ENCODE measurements around the gene CARD9. TPM values are rescaled to one million over a fixed set of nuclear protein-coding genes. Genes with fewer than 3 reads are reported as not detected.

CARD9 gene
- total RNA-seq, 2 experiments from 2014 or later: 0.92 to 1.7 TPM

- no peak overlapping the region for H3K4me3 ChIP-seq (ENCODE audit: low read depth, low read length, poor library complexity, severe bottlenecking)
- ChIA-PET POLR2A (no interaction called here), CTCF (ENCODE audit: unreplicated experiment) (no interaction called here)
- peaks cover 16% of the 10 kb centered on the region; the same call in 1 of the 2 replicates for H3K9me3 ChIP-seq (ENCODE audit: low read length)
- H3K27ac ChIP-seq (ENCODE audit: low read depth, low read length, poor library complexity, severe bottlenecking): no peak overlapping the region
- H3K36me3 ChIP-seq (ENCODE audit: insufficient read depth, low read length): no peaks in the 10 kb centered on the region
- TF ChIP-seq CTCF (conservative IDR thresholded peaks at IDR 0.05; ENCODE audit: low read length) (no peak), EZH2phosphoT487 (IDR thresholded peaks at IDR 0.05; ENCODE audit: borderline replicate concordance, low read depth, low read length) (no peak)
- H2AFZ ChIP-seq (ENCODE audit: low read length): no peak overlapping the region
- no peak overlapping the region for H3K4me2 ChIP-seq (ENCODE audit: low read length)
- no peak for DNase-seq (ENCODE audit: low spot score)
- H3K4me1 ChIP-seq (ENCODE audit: insufficient read depth, low read length, poor library complexity, severe bottlenecking): no peaks in the 10 kb centered on the region
- no TSS peak for BruUV-seq (replicated peaks)
- H4K20me1 ChIP-seq (ENCODE audit: insufficient read depth, low read length): no peaks in the 10 kb centered on the region
- H3K9me2 ChIP-seq (ENCODE audit: insufficient read depth, low read length): no peaks in the 10 kb centered on the region
- H3K79me2 ChIP-seq (ENCODE audit: insufficient read depth, low read depth, low read length): no peaks in the 10 kb centered on the region
- intact Hi-C loops (cut with micrococcal nuclease; ENCODE audit: unreplicated experiment): no loop called here
Observed at GRCh38 chr9:136318776-136319241, 54.7 kb downstream of the CARD9 start.

- ChIA-PET POLR2A (no interaction called here), CTCF (ENCODE audit: unreplicated experiment) (no interaction called here)
- Histone ChIP-seq H3K36me3 (ENCODE audit: insufficient read depth, low read length) (no peaks in the 10 kb centered on the region), H4K20me1 (ENCODE audit: insufficient read depth, low read length) (no peaks in the 10 kb centered on the region), H3K4me1 (ENCODE audit: insufficient read depth, low read length, poor library complexity, severe bottlenecking) (no peaks in the 10 kb centered on the region), H3K27ac (ENCODE audit: low read depth, low read length, poor library complexity, severe bottlenecking) (no peak overlapping the region), H3K4me3 (ENCODE audit: low read depth, low read length, poor library complexity, severe bottlenecking) (no peak overlapping the region), H2AFZ (ENCODE audit: low read length) (no peak overlapping the region), H3K79me2 (ENCODE audit: insufficient read depth, low read depth, low read length) (no peaks in the 10 kb centered on the region), H3K9me2 (ENCODE audit: insufficient read depth, low read length) (no peaks in the 10 kb centered on the region), H3K4me2 (ENCODE audit: low read length) (no peak overlapping the region), H3K9me3 (ENCODE audit: low read length) (peaks cover 16% of the 10 kb centered on the region; the same call in 1 of the 2 replicates)
- no TSS peak for BruUV-seq (replicated peaks)
- peak; percentile 13 for DNase-seq (ENCODE audit: low spot score)
- TF ChIP-seq CTCF (conservative IDR thresholded peaks at IDR 0.05; ENCODE audit: low read length) (no peak), EZH2phosphoT487 (IDR thresholded peaks at IDR 0.05; ENCODE audit: borderline replicate concordance, low read depth, low read length) (no peak)
- intact Hi-C loops (cut with micrococcal nuclease; ENCODE audit: unreplicated experiment): no loop called here
Observed at GRCh38 chr9:136318111-136318775, 55.2 kb downstream of the CARD9 start.

- Histone ChIP-seq H3K9me2 (ENCODE audit: insufficient read depth, low read length) (no peaks in the 10 kb centered on the region), H3K4me1 (ENCODE audit: insufficient read depth, low read length, poor library complexity, severe bottlenecking) (no peaks in the 10 kb centered on the region), H3K4me3 (ENCODE audit: low read depth, low read length, poor library complexity, severe bottlenecking) (no peak overlapping the region), H3K9me3 (ENCODE audit: low read length) (peaks cover 16% of the 10 kb centered on the region; the same call in 1 of the 2 replicates), H3K36me3 (ENCODE audit: insufficient read depth, low read length) (no peaks in the 10 kb centered on the region), H3K27ac (ENCODE audit: low read depth, low read length, poor library complexity, severe bottlenecking) (no peak overlapping the region), H4K20me1 (ENCODE audit: insufficient read depth, low read length) (no peaks in the 10 kb centered on the region), H3K79me2 (ENCODE audit: insufficient read depth, low read depth, low read length) (no peaks in the 10 kb centered on the region), H2AFZ (ENCODE audit: low read length) (no peak overlapping the region), H3K4me2 (ENCODE audit: low read length) (no peak overlapping the region)
- intact Hi-C loops (cut with micrococcal nuclease; ENCODE audit: unreplicated experiment): no loop called here
- no peak for DNase-seq (ENCODE audit: low spot score)
- ChIA-PET POLR2A (no interaction called here), CTCF (ENCODE audit: unreplicated experiment) (no interaction called here)
- no TSS peak for BruUV-seq (replicated peaks)
- TF ChIP-seq CTCF (conservative IDR thresholded peaks at IDR 0.05; ENCODE audit: low read length) (no peak), EZH2phosphoT487 (IDR thresholded peaks at IDR 0.05; ENCODE audit: borderline replicate concordance, low read depth, low read length) (no peak)
Observed at GRCh38 chr9:136317695-136318094, 55.8 kb downstream of the CARD9 start.

All from OCI-LY7 (cell line).